Measurements from ENCODE around the gene STRN3.

The STRN3 gene

DNA sequence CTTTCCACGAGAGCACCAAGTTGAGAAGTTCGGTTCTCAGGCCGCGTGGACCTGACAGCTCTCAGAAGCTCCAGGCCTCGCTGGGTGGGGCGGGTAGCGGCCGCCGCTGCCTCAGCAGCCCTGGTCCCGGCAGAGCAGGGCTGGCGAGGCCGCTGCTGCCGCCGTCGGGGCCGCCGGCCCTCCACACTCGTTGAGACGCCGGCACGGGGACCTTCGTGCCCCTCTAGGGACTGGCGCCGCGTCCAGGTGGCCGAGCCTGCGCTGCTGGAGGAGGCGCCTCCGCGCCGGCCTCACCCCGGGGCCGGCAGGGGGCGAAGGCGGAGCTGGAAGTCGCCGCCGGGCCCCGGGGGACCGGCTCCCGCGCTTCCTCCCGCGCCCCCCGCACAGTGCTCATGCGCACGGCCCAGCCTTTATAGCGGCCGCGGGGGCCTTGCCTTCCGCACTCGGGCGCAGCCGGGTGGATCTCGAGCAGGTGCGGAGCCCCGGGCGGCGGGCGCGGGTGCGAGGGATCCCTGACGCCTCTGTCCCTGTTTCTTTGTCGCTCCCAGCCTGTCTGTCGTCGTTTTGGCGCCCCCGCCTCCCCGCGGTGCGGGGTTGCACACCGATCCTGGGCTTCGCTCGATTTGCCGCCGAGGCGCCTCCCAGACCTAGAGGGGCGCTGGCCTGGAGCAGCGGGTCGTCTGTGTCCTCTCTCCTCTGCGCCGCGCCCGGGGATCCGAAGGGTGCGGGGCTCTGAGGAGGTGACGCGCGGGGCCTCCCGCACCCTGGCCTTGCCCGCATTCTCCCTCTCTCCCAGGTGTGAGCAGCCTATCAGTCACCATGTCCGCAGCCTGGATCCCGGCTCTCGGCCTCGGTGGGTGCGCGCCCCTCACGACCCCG, 151.8 kb downstream of the STRN3 start, which contains the start of gene COCH:
TSS of gene COCH (plus strand) at position 440 of the 879 bp plus-strand sequence. CDS start at position 820, 380 bp downstream.
- TF ChIP-seq, protein P1, sequence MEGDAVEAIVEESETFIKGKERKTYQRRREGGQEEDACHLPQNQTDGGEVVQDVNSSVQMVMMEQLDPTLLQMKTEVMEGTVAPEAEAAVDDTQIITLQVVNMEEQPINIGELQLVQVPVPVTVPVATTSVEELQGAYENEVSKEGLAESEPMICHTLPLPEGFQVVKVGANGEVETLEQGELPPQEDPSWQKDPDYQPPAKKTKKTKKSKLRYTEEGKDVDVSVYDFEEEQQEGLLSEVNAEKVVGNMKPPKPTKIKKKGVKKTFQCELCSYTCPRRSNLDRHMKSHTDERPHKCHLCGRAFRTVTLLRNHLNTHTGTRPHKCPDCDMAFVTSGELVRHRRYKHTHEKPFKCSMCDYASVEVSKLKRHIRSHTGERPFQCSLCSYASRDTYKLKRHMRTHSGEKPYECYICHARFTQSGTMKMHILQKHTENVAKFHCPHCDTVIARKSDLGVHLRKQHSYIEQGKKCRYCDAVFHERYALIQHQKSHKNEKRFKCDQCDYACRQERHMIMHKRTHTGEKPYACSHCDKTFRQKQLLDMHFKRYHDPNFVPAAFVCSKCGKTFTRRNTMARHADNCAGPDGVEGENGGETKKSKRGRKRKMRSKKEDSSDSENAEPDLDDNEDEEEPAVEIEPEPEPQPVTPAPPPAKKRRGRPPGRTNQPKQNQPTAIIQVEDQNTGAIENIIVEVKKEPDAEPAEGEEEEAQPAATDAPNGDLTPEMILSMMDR (IDR thresholded peaks at IDR 0.05; ENCODE audit: borderline replicate concordance, control extremely low read depth, extremely low read depth, insufficient read depth, missing control alignments), result peak; percentile 35
- peak; percentile 88 for DNase-seq (ENCODE audit: low spot score)
- in situ Hi-C loops (cut with MboI; ENCODE audit: low sequenced_read_pairs, unreplicated experiment), result no loop called here

DNA sequence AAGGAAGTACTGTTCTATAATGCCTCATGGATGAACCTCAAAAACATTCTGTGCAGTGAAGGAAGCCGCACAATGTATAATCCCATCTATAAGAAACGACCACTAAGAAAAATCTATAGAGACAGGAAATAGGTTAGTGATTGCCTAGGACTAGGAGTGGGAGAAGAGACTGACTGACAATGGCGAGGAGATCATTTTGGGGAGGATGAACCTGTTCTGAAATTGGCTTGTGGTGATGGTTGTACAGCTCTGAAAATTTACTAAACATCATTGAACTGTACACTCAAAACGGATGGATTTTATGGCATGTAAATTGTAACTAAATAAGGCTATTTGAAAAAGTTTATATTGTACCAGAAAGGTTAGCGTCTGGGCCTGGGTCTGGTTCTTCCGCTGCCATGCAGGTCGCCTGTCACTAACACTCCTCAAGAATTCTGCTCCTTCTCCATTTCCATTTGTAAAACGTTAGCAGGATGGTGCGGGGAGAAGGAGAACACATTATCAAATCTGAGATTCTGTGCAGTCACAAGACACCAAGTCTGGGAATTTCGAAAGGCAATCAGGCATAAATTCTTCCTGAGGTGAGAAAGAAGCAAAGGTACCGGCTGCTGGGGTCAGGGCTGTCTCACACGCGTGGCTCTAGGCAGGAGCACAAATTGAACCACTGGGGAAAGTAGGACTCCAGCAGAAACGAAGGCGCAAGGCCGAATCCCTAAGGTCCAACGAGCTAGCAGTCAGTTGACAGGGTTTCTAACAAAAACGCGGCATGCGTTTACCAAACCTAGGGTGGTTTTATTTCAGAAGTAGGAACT, 152.7 kb downstream of the STRN3 start:
- no peak for DNase-seq (ENCODE audit: low spot score)
- TF ChIP-seq, protein P1 (IDR thresholded peaks at IDR 0.05; ENCODE audit: borderline replicate concordance, control extremely low read depth, extremely low read depth, insufficient read depth, missing control alignments), result no peak
- in situ Hi-C loops (cut with MboI; ENCODE audit: low sequenced_read_pairs, unreplicated experiment), result no loop called here

DNA sequence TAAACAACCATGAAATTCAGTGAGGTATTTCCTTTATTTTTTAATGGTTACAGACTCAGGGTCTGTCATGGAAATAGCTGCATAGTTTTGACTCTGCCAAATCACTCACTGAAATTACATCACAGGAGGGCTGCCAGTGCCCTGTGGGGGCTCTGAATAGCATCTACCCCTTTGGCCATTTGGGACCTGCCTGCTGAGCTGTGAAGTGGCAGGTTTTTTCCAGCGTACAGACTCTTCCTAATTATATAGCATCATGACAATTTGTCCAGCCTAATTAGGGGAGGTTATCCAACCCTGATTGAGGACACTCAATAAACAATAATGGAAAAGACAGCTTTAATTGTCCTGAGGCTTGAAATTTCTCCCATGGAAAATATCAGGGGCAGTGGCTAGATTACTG, 153.6 kb downstream of the STRN3 start:
- DNase-seq (ENCODE audit: low spot score), result no peak
- TF ChIP-seq, protein P1 (IDR thresholded peaks at IDR 0.05; ENCODE audit: borderline replicate concordance, control extremely low read depth, extremely low read depth, insufficient read depth, missing control alignments), result no peak
- in situ Hi-C loops (cut with MboI; ENCODE audit: low sequenced_read_pairs, unreplicated experiment), result no loop called here

DNA sequence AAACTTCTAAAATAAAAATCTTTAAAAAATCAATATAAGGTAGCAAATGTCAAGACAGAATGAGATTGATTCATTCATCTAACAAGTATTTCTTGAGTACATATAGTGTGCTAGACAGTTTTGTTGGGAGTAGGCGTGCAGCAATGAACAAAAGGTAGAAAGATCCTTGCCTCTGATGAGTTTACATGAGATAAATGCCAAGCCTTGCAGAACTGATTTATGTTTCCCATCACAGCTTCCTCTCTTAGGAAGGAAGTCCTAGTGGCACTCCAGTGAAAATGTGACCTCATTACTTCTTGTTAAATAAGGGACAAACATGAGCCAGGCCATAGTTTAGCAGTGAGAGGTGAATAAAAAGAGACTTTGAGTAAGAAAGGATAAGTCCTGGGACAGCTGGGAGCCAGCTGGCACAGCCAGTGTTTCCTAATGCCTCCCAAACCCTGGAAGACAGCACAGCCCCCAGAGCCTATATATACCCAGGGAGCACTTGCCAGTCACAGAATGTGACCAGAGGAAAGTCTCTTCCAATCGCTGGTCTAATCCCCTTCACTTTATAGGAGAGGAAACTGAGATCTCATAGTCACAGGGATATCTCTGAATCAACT, 156.5 kb downstream of the STRN3 start:
- no peak for DNase-seq (ENCODE audit: low spot score)
- TF ChIP-seq, protein P1 (IDR thresholded peaks at IDR 0.05; ENCODE audit: borderline replicate concordance, control extremely low read depth, extremely low read depth, insufficient read depth, missing control alignments), result no peak
- in situ Hi-C loops (cut with MboI; ENCODE audit: low sequenced_read_pairs, unreplicated experiment), result no loop called here

DNA sequence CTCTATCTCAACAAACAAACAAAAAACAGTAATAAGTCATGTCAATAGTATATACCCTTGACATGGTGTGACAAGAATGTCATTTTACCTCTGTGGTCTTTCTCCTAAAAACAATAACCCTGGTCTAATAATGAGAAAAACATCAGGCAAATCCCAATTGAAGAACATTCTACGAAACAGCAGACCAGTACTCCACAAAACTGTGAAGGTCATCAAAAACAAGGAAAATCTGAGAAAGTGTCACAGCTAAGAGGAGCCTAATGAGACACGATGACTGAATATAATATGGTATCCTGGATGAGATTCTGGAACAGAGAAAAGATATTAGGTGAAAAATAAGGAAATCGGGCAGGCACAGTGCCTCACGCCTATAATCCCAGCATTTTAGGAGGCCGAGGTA, 157.4 kb downstream of the STRN3 start:
- DNase-seq (ENCODE audit: low spot score), result no peak
- in situ Hi-C loops (cut with MboI; ENCODE audit: low sequenced_read_pairs, unreplicated experiment), result no loop called here

More for the DNA sequence above, 157.4 kb downstream of the STRN3 start:
- TF ChIP-seq, protein P1 (IDR thresholded peaks at IDR 0.05; ENCODE audit: borderline replicate concordance, control extremely low read depth, extremely low read depth, insufficient read depth, missing control alignments), result no peak
